NOMO-1 (cell line): ENCODE results near the gene TTLL8.

Experiments used
- DNase-seq, 2 experiments: peaks; one replicate each; lab custom pipeline; 2025; ENCODE audit not compliant: unreplicated experiment in 2 of 2; lab: John Stamatoyannopoulos, UW

TTLL8 gene

DNA sequence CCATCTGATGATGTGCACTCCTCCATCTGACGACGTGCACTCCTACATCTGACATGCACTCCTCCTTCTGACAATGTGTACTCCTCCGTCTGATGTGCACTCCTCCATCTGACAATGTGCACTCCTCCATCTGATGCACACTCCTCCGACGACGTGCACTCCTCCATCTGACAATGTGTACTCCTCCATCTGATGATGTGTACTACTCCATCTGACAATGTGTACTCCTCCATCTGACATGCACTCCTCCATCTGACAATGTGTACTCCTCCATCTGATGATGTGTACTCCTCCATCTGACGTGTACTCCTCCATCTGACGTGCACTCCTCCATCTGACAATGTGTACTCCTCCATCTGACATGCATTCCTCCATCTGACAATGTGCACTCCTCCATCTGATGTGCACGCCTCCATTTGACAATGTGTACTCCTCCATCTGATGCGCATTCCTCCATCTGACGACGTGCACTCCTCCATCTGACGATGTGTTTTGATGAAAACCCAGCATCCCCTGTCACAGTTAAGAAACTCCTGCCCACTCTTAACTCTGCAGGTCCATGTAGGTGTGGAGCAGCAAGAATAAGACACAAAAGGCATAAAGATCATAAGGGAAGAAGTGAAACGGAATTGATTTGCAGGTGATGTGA lies 35.8 kb downstream of the TTLL8 start:
- DNase-seq, result no peak

DNA sequence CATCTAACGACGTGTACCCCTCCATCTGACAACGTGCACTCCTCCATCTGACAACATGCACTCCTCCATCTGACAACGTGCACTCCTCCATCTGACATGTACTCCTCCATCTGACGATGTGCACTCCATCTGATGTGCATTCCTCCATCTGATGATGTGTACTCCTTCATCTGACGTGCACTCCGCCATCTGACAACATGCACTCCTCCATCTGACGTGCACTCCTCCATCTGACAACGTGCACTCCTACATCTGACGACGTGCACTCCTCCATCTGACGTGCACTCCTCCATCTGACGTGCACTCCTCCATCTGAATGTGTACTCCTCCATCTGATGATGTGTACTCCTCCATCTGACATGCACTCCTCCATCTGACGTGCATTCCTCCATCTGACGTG lies 37.5 kb downstream of the TTLL8 start:
- no peak for DNase-seq

DNA sequence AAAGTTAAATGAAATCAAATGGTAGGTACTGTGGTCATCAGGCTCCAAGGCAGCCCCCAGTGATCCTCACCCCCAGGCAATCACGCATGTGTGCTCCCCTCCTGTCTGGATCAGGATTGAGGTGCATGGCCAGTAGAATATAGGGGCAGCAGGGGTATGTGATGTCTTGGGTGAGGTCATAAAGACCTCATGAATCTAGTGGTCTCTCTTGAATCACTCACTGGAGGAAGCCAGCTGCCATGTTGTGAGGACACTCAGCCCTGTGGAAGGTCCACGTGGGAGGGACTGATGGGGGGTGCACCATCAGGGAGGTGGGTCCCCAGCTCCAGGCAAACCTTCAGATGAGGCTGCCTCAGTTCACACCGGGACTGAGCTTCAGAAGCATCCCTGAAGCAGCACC lies 38.8 kb downstream of the TTLL8 start:
- DNase-seq, result no peak

DNA sequence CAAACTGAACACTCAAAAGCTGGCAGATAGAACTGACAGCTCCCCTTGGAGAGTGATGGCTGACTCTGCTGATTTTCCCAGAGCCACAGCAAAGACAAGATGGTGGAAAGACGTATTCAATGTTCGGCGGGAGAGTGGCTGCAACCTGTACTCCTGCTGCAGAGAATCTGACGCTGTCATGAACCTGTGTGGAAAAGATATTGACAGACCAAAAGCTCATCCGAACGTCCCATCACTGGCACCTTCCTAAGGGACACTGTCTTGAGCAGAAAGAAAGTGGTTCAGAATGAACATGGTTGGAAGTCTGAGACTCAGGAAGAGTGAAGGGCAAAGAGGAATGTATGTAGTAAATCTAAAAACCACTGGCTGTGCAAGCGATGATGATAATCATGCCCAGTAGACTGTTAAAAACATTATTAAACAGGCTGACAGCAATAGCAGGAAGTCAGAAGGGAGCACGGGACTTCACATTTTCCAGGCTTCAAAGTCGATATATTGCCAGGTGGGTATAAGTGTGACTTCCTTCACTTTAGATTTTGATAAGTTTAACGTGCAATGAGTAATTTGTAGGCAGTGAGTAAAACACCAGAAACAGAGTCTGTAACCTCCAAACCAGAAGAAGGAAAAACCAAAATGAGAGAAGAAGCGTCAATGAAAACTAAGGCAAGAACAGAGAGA lies 39.4 kb downstream of the TTLL8 start:
- no peak for DNase-seq

DNA sequence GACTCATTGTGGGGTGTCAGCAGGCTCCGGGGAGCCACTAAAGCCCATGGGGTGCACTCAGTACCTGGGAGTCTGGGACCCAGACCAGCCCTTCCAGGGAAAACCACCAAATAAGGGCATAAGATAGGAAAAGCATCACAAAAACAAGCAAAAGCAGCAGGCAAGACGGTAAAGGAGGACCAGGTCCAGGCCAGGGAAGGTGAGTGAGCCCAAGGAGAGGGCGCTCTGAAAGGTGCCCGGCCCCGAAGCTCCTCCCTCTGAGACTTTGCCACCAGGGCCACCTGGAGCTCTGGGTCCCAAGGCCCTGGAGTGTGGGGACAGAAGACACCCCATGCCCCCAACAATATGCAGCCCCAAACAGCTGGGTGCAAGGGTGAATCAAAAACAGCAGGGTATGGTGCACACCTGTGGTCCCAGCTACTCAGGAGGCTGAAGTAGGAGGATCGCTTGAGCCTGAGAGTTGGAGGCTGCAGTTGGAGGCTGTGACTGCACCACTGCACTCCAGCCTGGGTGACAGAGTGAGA lies 40.3 kb downstream of the TTLL8 start:
- DNase-seq, result no peak

DNA sequence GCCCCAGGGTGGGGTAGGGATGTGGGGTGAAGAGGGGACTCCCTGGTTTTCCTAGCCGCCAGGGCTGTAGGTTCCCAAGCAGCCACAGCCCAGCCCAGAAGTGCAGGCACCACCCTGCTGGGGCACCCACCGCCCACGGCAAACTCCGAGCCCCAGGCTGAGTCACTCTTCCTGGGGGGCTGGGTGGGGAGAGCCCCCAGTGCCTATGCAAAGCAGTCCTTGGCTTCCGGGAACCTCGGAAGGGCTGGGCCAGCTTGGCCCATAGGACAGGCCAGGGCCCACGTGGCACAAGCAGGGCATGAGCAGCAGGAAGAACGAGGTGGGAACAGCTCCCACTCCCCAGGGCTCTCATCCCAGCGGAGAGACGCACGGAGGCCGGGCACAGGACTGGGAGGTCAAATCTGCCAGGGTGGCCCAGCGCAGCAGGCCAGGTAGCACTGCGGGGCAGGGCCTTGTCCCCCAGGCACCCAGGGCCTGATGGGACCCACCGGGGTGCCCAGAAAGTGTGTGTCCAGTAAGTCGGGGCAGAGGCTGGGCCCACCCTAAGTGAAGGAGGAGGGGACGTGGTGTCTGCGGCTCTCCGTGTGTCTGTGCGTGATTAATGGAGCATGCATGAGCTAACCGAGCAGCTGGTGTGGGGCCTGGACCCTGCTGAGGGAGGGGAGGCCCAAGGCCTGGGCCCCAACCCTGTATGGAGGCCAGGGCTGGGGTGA lies 41.0 kb downstream of the TTLL8 start:
- no peak for DNase-seq

DNA sequence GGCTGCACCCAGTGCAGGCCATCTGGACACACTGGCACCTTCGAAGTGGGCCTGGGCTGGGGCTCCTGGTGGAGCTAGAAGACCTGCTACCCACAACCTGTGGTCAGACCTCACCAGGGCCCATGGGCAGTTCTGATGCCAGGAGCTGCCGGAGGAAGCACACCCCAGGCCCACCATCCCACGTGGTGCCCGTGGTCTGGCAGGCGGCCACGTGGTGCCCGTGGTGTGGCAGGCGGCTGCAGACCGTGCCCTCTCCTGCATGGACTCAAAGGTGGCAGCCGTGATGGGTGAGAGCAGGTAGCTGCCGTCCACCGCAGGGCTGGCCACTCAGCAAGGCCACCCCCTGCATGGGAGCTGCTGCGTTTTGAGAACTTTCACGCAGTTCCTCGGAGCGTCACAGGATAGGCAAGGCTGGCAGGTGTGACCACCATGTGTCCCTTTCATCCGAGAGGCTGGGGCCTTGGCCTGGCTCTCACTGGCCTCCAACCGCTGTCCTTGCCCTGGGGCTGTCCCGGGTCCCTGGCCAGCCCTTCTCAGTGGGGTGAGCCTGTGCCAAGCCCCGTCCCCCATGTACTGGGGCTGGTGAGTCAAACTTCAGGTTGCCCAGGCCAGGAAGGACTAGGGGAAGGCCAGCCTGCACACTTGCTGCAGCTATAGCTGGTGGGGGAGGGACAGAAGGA lies 41.6 kb downstream of the TTLL8 start:
- no peak for DNase-seq

DNA sequence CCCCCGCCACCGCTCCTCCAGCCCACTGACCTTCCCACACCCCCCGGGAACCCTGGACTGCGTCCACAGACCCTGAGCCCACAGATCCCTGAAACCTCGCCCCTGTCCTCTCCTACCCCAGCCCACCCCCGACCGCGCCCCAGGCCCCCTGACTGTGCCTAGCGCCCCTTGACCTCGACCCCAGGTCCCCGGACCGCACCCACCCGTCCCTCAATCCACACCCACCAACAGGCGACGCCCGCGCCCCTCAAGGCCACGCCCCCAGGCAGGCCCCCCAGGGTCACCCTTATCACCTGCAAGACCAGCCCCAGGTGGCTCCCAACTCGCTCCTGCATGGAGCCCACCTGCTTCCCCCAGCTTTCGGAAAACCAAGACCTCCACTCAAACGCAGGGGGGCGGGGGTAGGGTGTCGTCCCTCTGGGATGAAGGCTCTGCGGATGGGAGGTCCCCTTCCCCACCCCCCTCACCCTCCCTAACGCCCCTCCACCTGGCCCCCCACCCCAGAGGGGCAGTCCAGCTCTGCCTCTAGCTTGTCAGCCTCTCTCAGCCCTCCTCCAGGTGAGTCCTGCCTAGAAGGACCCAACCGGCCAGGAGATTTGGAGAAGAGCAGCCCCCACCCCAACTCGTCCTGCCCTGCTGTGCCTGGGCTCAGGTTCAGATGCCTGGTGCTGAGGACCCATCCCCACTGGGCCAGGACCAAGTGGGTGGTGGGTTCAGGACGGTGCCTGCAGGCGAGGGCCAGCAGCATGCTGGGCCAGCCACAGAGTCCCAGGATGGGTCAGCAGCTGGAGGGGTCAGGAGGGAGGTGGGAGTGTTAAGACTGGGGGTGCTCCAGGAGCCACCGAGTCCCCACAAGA lies 42.4 kb downstream of the TTLL8 start:
- no peak for DNase-seq

DNA sequence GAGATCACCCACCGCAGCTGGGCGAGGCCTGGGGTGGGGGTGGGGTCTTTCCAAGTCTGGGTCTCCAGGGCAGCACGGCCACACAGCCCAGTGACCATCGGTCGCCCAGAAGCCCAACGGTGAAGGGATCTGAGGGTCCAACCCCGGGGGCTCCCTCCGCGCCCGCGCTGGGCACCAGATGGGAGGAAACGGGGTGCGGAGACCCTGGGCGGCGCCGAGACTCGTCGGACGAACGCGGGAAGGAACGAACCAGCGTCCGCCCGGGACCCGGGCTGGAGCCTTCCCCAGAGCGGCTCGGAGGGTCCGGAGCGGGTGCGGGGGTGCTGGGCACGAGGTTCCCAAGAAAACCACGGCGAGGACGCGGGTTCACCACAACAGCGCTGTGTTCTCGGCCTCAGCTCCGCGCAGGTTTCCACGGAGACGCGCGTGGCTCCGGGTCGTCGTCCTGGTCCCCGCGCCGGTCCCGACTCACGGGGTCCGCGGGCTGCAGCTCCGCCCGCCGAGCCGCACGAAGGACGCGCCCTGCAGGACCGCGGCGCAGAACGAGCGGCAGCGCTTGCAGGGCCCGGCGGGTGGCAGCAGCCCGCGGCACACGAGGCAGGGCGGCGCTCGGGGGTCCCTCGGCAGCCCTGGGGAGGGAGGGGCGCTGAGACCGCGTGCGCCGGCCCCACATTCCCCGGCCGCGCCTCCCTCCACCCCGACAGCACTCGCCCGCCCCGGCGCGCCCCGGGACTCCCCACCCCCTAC lies 43.3 kb downstream of the TTLL8 start:
- DNase-seq, result no peak

DNA sequence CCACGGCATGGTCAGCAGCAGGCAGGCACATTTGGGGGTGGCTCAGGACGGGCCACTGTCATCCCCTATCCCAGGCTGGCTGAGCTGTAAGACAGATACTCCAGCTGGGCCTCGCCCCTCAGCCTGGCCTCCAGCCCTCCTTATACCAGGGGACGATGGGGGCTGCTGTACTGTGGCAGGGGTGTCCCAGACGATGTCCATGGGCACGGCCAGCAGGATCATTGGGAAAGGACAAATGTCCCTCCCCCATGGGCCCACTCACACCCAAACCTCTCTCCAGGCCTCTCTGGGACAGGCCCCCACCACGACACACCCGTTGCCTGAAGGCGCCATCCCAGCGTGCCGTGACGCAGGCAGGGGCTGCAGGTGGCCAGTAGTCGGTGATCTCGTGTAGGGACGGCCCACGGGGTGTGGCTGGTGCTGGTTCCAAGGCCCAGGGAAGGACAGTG lies 44.0 kb downstream of the TTLL8 start:
- no peak for DNase-seq

DNA sequence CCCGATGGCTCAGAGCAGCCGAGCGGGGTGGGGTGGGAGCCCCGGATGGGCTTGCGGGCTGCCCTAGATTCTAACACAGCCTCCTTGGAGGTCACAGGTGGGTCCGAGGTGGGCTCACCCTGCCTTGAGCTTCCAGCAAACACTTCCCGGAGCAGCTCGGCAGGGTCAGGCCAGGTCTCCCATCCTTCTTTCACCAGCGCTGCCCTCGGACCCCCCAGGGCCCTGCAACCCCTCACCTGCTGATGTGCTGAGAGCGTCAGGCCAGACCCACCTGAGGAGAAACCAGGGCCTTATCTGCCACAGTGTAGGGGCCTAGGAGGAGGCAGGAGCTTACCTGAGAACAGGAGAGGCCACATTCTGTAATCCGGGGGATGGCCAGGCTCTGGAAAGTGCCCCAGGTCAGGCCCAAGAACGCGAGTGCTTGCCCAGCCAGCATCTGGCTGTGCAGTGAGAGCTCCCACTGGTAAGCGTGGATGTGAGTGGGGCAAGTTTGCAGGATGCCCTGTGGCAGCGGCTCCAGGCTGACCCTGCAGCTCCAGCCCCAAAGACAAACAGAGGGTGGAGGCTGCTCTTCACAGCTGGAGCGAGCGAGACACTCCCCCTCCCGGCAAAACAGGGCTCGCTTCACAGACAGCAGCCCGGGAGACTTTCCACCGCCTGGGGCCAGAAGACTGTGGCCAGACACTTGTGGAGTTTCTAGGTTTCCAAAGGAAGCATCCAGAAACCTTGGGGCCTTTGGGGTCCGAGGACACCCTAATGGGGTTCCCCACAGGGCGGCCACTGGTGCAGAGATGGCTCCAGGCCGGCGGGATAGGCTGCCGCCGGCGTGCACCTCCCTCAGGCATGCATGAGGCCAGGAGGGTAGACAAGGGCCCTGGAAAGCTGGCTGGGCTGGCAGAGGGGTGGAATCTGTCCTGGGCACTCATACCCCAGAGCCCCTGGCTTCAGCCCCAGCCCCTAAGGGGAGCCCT lies 45.6 kb downstream of the TTLL8 start, which contains the start of gene IL17REL:
Gene IL17REL (minus strand): TSS at position 555 of the 971 bp plus-strand sequence. CDS start 119 bp downstream, at position 436.
- DNase-seq, result no peak

DNA sequence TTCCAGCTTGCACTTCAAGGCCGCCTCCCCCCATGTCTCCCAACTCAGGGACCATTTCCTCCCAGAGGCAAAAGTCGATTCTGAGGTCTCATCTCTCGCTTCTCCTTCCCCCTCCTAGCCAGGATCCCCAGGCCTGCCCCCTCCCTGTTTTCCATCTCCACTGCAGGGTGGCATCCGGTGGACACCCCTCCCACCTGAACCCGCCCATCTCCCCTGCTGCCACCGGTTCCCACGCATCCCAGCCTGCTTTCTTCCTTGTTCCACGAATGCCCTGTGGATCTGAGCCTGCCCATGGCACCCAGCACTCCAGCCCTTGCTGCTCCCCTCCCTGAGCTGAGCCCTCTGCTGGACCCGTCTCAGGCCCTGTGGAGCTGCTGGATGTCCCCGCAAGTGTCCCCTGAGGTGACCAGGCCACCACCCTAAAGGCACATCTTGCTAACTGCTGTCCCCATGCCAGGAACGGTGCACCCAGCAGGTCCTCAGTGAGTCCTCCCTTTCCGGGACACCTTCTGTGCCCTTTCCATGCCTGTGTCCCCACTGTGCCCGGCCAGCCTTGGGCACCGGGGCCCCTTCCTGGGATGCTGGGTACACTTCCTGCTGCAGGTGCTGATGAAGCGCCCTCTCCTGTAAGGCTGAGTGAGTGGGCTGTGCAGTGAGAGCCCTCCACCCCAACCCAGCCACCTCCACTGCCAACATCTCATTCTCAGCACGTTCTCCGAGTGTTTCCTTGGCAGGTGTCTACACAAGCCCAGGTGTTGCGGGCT lies 46.5 kb downstream of the TTLL8 start:
- DNase-seq, result no peak

DNA sequence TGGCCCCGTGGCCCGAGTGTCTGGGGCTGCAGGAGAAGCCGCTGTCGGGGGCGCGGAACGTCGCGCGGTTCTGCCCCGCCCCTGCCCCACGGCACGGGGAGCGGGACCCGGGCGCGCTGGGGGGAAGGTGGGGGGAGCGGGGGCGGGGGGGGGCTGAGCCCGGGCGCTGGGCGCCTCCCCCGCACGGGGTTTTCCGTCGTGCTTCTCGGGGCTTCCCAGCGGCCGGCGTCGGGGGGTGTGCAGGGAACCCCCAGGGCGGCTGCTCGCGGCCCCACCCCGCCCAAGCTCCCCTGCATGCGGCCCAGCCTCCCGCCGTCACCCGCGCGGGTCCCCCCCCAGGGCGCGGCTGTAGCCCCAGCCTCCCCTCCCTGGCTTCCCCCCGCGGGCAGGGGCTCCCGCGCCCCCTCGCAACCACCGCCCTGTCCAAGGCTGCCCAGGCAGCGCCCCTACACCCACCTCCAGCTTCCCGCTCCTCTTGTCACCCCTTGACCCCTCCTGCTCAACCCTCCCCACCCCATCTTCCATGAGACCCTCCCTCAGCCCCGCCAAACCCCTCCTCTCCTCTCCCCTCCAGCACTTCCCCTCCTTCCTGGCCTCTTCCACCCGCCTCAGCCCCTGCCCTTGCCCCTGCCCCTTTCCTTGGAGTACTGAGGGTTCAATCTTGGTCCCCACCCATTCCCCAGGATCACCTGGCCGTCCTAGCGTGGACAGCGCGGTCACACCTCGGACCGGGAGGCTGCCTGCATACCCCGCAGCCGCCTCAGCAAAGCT lies 47.2 kb downstream of the TTLL8 start:
- no peak for DNase-seq

DNA sequence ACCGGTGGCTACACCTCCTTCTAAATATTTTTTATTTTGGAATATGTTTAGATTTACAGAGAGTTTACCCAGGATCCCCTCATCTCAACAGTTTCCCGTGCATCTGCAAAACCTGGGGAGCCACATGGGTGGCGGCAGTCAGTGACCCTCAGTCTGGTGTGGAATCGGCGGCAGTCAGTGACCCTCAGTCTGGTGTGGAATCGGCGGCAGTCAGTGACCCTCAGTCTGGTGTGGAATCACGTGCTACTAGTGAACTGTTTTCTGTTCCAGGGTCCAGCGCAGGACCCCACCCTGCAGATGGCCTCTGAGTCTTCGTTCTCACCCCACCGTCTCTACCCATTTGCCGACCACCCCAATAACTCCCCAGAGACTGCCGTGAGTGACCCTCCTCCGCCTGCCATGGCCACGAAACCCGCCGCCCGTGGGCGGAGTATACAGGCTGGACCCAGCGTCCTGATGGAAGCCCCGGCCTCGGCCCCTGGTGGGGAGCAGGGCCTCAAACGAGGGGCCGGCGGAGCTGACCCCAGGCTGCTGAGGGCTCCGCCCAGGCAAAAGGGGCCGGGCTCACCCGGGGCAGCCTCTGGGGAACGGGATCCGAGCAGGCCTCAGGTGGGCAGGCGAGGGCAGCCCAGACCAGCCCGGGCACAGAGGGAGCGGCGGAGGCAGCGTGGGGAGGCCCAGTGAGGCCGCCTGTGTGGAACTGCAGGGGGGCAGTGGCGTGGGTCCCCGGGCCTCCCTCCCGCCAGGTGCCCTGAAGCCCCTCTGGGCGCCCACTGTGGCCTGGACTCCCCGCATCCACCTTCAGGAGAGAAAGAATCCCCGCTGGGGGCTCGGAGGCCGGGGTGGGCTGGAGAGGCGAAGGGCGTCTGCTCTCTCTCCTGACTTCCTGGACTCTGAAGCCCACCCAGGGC lies 48.1 kb downstream of the TTLL8 start:
- no peak for DNase-seq

DNA sequence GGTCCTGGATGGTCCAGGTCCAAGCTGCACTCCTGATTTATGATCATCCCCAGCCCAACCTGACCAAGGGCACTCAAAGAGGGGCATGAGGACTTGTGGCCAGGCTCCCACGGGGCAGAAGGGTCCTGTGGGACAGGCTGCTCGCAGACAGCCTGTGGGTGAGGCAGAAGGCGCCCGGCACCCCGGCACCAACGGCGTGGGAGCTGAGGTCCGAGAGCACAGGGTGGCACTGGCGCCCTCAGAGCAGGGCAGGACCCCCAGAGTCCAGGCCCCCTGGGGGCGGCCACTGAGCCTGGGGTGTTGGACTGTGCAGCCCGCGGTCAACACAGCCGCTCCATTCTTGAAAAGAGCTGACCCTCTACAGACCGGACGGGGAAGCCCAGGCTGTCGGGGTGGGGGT lies 48.8 kb downstream of the TTLL8 start:
- DNase-seq, result no peak
